NCI-H146 treated with DMSO at 0.1 percent for 48 hours (cell line): ENCODE measurements around the gene RAP2B.
"Not testable (repeated sequence)": the region's sequence is repeated elsewhere in the genome, so short reads cannot be mapped to it uniquely, and the experiment has no call there.

Source experiments
- DNase-seq: peaks from one replicate; lab custom pipeline; 2025; ENCODE audit not compliant: unreplicated experiment; lab: John Stamatoyannopoulos, UW

The RAP2B gene

DNA sequence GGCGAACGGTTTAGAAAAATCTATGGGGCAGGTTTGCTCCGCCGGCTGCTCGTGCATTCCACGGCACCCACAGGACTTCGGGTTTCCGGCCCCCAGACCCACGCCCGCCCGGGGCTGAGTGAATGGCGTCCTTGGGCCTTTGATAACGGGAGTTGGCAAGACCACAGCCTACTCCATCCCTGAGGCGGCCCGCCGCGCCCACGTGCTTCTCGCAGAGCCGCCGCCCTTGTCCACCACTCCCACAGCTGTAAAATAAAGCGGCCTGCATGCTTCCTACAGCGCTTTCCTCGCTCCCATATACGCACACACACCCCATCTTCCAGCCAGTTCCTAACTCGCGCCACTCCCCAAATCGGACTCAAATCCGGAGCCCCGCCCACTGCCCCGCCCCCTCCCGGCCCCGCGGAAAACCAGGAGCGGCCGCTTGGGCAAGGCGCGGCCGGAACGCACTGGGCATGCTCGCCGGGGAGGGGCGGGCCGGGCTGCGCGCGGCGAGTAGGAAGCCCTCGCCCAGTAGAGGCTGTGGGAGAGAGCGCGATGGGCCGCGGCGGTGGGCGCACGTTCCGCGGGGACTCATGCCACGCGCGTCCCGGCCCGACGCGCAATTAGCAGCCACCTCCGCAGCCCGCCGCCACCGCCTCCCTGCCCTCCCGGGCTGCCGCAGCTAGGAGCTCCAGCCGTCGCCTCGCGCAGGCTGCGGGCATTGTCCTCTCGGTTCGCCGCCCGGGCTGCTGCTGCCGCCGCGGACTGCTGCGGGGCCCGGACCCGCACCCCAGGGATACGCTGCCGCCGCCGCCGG is at the start of gene RAP2B:
Gene RAP2B (plus strand): TSS at position 513 of the 799 bp plus-strand sequence. CDS start 468 bp downstream, outside the sequence.
- DNase-seq: peak; percentile 23

DNA sequence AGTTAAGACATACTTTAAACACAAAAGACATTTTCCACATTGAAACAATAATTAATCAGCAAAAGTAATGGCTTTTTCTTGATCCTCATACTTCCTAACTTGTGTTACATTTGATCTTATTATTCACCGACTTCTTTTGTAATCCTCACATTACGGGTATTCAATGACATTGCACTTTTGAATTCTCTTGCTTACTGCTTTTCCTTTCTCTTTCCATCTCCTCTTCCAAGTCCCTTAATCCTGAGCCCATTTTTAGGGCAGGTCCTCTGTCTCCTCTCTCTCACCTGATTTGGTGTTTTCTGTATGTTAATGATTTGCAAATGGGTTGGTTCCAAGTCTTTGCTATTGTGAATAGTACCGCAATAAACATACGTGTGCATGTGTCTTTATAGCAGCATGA is 48.5 kb upstream of the RAP2B start:
- DNase-seq: no peak

DNA sequence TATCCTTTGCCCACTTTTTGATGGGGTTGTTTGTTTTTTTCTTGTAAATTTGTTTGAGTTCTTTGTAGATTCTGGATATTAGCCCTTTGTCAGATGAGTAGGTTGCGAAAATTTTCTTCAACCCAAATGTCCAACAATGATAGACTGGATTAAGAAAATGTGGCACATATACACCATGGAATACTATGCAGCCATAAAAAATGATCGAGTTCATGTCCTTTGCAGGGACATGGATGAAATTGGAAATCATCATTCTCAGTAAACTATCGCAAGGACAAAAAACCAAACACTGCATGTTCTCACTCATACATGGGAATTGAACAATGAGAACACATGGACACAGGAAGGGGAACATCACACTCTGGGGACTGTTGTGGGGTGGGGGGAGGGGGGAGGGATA is 47.8 kb upstream of the RAP2B start:
- DNase-seq: not testable (repeated sequence)

DNA sequence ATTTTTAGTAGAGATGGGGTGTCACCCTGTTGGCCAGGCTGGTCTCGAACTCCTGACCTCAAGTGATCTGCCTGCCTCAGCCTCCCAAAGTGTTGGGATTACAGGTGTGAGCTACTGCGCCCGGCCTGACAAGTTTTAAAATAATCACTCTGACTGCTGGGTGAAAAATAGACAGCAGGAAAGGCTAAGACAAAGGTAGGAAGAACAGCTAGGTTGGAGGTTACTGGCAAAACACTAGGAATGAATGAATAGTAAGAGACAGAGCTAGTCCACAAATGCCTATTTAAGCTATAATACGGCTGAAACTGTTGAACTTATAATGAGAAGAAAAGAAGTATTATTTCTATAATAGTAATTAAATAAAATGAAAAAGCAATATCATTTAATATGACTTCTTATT is 46.7 kb upstream of the RAP2B start:
- DNase-seq: no peak

DNA sequence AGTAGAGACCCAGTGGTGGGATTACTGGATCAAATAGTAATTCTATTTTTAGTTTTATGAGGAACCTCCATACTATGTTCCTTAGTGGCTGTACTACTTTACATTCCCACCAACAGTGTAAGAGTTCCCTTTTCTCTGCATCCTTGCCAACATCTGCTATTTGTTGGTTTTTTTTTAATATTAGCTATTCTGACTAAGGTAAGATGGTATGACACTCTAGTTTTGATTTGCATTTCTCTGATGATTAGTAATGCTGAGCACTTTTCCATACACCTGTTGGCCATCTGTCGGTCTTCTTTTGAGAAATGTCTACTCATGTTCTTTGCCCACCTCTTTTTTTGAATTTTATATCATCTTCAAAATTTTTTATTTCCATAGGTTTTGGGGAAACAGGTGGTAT is 34.2 kb upstream of the RAP2B start:
- no peak for DNase-seq

DNA sequence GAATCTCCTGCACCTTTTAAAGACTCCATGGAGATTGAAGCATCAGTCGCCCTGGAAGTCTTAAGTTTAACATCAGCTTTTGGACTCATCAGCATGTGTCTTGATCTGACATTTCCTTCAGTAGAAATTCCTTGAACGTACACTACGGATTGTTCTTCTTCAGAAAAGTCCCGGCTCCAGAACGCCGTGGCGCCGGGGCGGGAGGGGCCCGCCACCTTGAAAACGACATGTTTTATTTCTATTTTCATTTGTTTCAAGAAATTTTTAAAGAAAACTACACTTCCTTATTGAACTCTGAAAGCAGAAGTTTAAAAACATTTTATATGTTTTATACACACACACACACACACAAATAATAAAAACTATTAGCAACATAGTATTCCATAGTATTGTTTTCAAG is 32.6 kb upstream of the RAP2B start:
- no peak for DNase-seq

DNA sequence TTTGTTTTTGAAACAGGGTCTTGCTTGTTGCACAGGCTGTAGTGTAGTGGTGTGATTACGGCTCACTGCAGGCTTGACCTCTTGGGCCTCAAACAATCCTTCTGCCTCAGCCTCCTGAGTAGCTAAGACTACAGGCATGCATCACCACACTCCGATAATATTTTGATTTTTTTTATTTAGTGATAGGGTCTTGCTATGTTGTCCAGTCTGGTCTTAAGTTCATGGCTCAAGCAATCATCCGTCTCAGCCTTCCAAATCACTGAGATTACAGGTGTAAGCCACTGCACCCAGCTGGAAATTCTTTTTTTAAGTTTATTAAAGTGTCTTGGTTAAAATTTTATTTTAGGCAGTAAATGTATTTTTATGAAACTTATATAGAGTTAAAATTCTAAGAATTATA is 32.2 kb upstream of the RAP2B start:
- DNase-seq: no peak

DNA sequence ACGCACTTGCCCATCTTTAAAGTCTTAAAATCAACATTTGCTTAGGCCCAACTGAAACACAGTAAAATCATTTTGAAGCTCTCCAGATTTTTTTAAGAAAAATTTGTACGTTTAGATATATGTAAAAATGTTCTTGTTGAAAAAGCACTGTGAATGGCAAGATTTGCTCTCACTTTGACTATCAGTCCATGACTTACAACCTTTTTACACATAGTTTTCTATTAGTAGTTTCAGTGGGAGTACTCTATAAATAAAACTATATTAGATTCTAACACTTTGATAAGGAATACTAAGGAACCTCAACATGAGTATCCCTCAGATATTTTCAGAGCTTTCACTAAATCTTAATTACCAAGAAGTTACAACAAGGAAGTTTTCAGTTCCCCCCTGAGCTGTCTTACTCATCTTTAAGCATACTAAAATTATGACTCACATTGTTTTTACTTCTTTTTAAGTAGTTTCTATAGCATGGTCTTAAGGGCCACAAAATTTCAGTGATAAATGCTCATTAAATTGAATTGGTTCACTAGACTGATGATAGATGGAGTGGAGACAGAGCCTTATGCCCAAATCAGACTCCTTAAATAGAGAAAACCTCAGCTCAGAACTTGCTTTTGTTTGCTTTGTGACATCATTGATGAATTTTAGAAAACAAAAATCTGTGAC is 31.6 kb upstream of the RAP2B start:
- no peak for DNase-seq

DNA sequence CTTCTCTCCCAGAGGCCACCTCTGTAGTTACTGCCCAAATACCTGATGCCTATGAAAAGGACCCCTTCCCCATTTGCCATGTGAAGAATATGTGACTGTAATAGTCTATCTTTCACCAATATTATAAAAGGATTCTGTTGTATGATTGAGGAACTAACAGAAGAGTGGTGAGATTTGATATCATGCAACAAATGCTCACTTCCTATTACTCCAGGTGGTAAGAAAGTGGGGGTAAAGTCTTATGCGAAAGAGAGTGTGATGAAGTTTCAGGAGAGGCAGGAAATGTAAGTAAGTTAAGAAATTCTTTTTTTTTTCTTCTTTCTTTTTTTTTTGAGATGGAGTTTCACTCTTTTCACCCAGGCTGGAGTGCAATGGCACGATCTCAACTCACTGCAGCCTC is 24.4 kb upstream of the RAP2B start:
- DNase-seq: no peak

DNA sequence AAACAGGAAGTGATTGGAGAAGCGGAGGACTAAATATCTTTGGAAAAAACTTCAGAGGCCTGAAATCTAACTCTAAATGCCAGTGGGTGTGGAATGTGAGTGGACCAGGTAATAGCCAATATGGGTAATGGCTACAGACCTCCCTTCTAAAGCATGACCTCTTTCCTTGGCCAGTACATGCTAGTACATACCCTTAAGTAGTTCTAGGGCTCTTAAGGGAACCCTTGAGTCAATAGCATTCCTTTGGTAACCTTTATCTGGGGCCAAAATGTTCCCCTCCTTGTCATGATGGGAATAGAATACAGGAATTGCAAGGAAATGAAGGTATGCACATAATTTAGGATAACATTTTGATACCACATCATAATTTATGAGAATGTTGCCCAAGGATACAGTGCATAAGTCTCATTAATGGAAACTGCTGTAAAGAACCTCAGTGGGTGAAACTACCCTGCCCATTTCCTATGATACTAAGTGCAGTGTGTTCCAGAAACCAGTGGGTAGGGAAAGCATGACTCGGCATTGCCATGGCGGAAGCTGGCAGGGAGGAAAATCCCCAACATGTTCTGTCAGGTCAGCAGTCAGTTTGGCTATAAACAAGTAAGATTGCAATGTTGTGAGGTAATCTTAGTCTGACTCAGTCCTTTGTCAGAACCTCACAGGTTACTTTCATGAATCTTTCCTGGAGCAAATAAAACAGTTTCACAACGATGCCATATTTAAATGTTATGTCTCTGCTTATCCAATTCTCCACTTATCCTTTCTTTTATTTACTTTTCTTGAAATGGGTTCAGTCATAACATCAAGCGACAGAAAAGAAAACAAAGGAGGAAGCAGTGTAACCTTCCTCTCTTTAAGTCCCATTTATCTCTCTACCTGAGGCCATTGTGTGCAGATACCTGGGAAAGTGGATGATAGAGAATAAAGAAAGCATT is 23.5 kb upstream of the RAP2B start:
- no peak for DNase-seq

DNA sequence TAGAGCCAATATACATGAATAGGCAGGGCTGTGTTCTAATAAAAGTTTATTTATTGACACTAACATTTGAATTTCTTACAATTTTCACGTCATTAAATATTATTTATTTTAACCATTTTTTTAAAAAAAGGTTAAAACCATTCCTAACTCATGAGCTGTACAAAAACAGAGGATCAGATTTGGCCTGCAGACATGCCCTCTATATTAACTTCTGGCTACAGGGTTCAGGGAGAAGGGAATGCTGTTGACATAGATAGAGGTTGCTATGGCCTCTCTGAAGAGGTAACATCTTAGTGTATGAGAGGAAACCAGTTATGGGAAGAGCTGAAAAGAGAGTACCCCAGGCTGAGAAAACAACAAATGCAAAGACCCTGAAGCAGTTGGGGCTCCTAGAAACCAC is 19.1 kb upstream of the RAP2B start:
- no peak for DNase-seq

DNA sequence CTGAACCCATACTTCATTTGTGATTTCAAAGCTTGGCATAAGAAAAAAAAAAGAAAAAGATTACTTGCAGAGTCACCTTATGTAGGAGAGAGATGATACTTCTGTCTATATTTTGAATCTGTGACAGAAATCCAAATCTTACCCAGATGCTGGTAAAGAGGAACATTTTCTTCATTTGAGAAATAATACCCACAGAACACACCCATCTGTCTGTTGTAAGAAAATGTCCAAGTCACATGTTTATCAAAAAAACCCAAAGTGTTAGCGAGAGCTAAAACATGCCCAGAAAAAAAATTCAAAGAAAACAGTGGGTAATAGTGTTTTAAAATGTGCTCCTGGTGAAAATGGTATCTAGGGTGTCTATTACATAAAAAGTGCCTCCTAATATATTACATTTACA is 18.0 kb upstream of the RAP2B start:
- DNase-seq: no peak

DNA sequence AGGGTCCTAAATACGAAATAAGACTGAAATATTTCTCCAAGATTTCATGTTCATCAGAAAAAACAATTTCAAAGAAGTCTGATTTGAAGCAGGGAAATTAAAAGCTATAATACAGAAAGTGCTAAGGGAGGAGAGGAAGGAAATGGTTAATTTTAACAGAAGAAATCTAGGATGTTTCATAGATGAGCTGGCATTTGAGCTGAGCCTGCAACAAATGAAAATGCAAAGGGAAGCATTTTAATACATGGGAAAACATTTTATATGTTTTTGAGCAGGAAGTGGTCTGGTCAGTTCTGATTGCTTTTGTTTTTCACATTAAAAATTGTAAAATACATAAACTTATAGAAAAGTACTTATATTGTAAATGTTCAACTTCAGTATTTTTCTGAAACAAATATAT is 17.2 kb upstream of the RAP2B start:
- DNase-seq: no peak

DNA sequence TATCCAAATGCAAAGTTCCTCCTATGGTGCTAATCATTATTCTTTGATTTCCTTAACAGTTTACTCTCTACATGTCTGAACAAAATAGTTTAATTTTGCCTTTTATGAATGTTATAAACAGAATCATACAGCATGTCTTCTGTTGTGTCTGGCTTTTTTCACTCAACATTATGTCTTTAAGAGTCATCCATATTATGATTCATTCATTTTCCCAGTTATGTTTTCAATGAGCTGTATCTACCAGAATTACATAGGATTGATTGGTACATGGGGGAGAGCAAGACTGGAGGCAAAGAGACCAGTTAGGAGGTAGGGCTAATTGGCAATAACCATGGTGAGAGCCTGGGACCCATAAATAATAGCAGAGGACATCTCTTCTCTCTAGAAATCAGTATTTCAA is 16.6 kb upstream of the RAP2B start:
- DNase-seq: no peak

DNA sequence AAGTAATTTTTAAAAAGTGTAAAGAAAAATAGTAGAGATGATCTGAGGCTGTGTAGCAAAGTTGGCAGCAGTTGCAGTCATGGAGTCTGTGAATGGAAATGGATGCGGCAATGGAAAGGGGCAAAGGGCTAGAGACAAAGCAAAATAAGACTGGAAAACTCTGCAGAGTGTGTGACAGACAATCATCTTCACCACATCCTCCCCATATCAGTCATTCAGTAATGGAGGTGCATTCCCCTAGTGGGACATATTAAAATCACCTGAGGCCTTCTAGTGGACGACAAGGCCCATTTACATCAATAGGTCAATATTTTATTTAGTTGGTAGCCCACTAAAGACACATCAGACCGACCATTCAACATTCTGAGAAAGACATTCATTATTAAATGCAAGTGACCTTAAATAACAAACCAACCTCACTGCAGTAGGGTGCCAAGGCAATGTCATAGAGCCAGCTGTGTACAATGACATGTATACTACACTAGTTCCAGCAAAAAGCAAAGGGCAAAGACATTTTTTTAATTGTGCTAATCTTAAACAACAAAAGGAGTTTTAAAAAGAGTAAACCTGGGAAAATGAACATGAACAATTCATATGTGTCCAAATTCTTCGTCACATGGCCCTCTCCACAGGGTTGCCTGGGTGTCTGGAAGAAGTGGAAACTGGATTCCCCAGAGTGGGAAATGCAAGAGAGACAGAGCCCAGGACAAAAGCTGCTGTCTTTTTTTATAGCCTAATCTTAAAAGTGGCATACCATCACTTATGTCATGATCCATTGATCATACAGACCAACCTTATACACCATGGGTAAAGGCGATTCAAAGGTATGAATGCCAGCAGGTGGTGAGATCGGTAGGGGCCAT is 15.6 kb upstream of the RAP2B start:
- DNase-seq: no peak

DNA sequence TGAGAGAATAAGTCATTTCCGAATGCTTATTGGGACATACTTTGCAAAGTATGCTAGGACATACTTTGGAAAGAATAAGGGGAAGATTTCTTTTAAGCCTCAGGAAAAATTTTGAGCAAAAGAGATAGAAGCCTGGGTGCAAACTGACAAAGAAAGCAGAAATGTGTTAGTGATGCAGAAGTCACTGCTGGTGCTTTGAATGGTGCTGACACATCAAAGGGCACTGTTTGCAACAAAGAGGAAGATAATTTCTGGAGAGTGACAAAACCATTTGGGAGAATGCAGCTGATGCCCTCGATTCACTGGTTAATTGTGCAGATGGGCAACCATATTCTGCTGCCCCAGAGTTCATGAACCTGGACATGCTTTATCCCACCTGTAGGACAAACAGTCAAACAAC is 11.0 kb upstream of the RAP2B start:
- no peak for DNase-seq

DNA sequence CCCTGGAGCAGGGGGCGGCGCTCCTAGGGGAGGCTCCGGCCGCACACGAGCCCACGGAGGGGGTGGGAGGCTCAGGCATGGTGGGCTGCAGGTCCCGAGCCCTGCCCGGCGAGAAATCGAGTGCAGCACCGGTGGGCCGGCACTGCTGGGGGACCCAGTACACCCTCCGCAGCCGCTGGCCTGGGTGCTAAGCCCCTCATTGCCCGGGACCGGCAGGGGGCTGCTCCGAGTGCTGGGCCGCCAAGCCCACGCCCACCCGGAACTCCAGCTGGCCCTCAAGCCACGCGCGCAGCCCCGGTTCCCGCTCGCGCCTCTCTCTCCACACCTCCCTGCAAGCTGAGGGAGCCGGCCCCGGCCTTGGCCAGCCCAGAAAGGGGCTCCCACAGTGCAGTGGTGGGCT is 6.2 kb upstream of the RAP2B start:
- not testable (repeated sequence) for DNase-seq

DNA sequence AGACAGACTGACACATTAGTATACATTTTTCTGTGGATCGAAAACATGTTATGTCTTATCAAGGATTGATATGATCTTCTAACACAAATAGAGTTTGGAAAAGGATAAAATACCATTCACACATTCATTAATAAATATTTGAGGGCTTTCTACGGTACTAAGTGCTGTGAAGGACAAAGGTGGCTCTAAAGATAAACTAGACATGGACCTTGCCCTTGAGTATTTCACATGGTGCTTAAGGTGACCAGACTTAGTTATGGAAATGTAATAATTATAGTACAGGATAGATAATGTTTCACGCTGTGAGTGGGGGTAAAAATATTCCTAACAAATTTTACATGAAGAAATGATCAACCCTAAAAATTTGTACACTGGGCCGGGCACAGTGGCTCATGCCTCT is 3.8 kb upstream of the RAP2B start:
- no peak for DNase-seq

DNA sequence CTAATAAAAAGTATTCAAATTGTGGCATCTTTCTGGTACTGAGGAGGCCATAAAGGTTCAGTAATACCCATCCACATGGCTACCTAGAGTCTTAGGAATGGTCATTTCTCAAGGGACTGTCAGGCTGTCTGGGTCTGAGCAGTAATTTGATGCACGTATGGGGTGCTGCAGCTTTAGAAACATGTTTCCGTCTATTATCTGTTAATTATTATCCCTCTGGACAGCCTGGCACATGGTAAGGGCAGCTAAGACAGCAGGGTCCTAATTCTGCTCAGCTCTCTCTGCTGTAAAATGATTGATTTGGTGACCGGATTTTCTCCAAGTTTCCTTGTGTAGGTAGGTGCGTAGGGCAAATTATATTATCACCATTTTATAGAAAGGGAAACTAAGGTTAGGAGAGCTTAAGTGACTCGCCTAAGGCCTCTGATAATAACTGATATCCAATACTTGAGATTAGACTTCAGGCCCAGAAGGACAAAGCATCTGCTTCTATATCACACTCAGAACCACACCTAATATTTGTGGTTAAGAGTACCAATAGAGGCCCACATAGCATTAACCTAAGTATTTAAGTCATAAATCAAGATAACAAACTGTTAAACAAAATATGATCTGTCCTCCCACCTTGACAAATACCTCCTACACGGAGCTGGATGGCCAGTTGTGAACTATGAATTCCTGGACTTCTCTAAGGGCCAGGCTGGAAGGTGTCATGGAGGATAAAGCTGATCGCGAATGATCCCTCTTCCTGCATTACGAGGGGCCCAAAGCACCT is 2.9 kb upstream of the RAP2B start:
- no peak for DNase-seq
